ENCODE results near the gene AGBL5. TPM values are rescaled to one million over a fixed set of nuclear protein-coding genes. Genes with fewer than 3 reads are reported as not detected.

Gene AGBL5
- total and polyA plus RNA-seq, 10 donors, result 7.1 to 18.6 (median 12.7) TPM

GRCh38 chr2:27006602-27007415, 44.7 kb upstream of the AGBL5 start:
- Histone ChIP-seq H3K4me1 (peaks cover 0 to 12% (median 0%) of the 10 kb centered on the region in 6 donors), H3K27ac (no peak overlapping the region), H3K36me3 (no peaks in the 10 kb centered on the region), H3K27me3 (replicated peaks in 1 of 7) (no peaks in the 10 kb centered on the region), H3K4me3 (no peak overlapping the region), H3K9me3 (no peaks in the 10 kb centered on the region)
- no peak for DNase-seq
- WGBS, 5 donors, result 71 to 83% (median 77%) methylated on average over 6 of the region's 6 CpGs
- no peak for TF ChIP-seq POLR2A (IDR thresholded peaks at IDR 0.05)
- no peak for TF ChIP-seq CTCF (IDR thresholded peaks at IDR 0.05 in 8 of 11, conservative IDR thresholded peaks at IDR 0.05 in 3 of 11)
- TF ChIP-seq POLR2AphosphoS5 (IDR thresholded peaks at IDR 0.05), result no peak
- intact Hi-C loops (cut with DNase I; ENCODE audit: low total_unique reads), result no loop called here

- WGBS, 5 donors, result 77 to 85% (median 81%) methylated on average over 8 of the region's 8 CpGs
- H3K27me3 ChIP-seq (replicated peaks in 1 of 7), result no peaks in the 10 kb centered on the region
- no peaks in the 10 kb centered on the region for H3K36me3 ChIP-seq
- intact Hi-C loops (cut with DNase I; ENCODE audit: low total_unique reads), result no loop called here
- H3K9me3 ChIP-seq, result no peaks in the 10 kb centered on the region
- H3K4me3 ChIP-seq, result no peak overlapping the region
- no peak for DNase-seq
- H3K4me1 ChIP-seq, result peaks cover 0 to 12% (median 0%) of the 10 kb centered on the region in 6 donors
- no peak for TF ChIP-seq POLR2A (IDR thresholded peaks at IDR 0.05)
- TF ChIP-seq CTCF (IDR thresholded peaks at IDR 0.05 in 8 of 11, conservative IDR thresholded peaks at IDR 0.05 in 3 of 11), result no peak
- TF ChIP-seq POLR2AphosphoS5 (IDR thresholded peaks at IDR 0.05), result no peak
- H3K27ac ChIP-seq, result no peak overlapping the region
These were observed 43.8 kb upstream of the AGBL5 start for GRCh38 chr2:27007416-27008374.

DNA sequence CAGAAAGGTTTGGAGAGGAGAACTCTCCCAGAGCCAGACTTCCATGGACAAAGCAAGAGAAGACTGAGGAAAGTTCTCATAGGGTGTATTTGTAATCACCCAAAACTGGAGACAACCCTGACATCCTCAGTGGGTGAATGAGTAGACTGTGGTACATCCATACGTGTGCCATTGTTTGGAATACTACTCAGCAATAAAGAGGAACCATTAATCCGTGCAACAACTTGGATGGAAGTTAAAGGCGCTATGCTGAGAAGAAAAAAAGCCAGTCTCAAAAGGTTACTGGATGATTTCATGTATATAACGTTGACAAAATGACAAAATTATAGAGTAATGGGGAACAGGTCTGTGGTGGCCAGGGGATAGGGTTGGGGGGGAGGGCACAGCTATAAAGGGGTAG, 42.8 kb upstream of the AGBL5 start:
- Histone ChIP-seq H3K27me3 (replicated peaks in 1 of 7) (no peaks in the 10 kb centered on the region), H3K4me3 (no peak overlapping the region), H3K36me3 (no peaks in the 10 kb centered on the region), H3K4me1 (peaks cover 0 to 12% (median 0%) of the 10 kb centered on the region in 6 donors), H3K9me3 (no peaks in the 10 kb centered on the region), H3K27ac (no peak overlapping the region)
- intact Hi-C loops (cut with DNase I; ENCODE audit: low total_unique reads), result no loop called here
- TF ChIP-seq POLR2A (IDR thresholded peaks at IDR 0.05) (no peak), POLR2AphosphoS5 (IDR thresholded peaks at IDR 0.05) (no peak)
- 79 to 91% (median 89%) methylated on average over 4 of the region's 4 CpGs for WGBS, 5 donors
- no peak for DNase-seq

- intact Hi-C loops (cut with DNase I; ENCODE audit: low total_unique reads), result no loop called here
- no peak overlapping the region for H3K4me3 ChIP-seq
- H3K36me3 ChIP-seq, result no peaks in the 10 kb centered on the region
These were observed 42.4 kb upstream of the AGBL5 start for GRCh38 chr2:27009083-27009482.

More at GRCh38 chr2:27009083-27009482, 42.4 kb upstream of the AGBL5 start:
- H3K27me3 ChIP-seq (replicated peaks in 1 of 7), result no peaks in the 10 kb centered on the region
- no peak overlapping the region for H3K27ac ChIP-seq
- no peaks in the 10 kb centered on the region for H3K9me3 ChIP-seq
- peaks cover 0 to 12% (median 0%) of the 10 kb centered on the region in 6 donors for H3K4me1 ChIP-seq
- TF ChIP-seq POLR2A (IDR thresholded peaks at IDR 0.05) (no peak), CTCF (IDR thresholded peaks at IDR 0.05 in 8 of 11, conservative IDR thresholded peaks at IDR 0.05 in 3 of 11) (no peak), POLR2AphosphoS5 (IDR thresholded peaks at IDR 0.05) (no peak)
- no peak for DNase-seq

Data from spleen (tissue), 11 donors.